ENCODE results near the gene ELF5. TPM values are rescaled to one million over a fixed set of nuclear protein-coding genes. Genes with fewer than 3 reads are reported as not detected.

ELF5 gene
- total RNA-seq, 1 donor from 2014 or later: not detected

GRCh38 chr11:34431979-34432378, 81.6 kb downstream of the ELF5 start:
- no peak for DNase-seq (ENCODE audit: low read depth)
- H3K4me3 ChIP-seq (ENCODE audit: low read depth, low read length): no peak overlapping the region
- no peak for TF ChIP-seq CTCF (conservative IDR thresholded peaks at IDR 0.05; ENCODE audit: low read depth, low read length)

Other genes starting within 250 kb of the ELF5 start
- 14.1 and 17.6 TPM in 2 replicates for gene ABTB2, start 155.8 kb downstream of the ELF5 start, total RNA-seq
- gene CAT, start 74.9 kb downstream of the ELF5 start, total RNA-seq: 39.1 and 44.3 TPM in 2 replicates
- gene EHF, start 107.3 kb upstream of the ELF5 start, total RNA-seq: 17.1 and 22.7 TPM in 2 replicates